ENCODE measurements around the gene ITGA3.
"Not testable (repeated sequence)": the region's sequence is repeated elsewhere in the genome, so short reads cannot be mapped to it uniquely, and the experiment has no call there.

DNA sequence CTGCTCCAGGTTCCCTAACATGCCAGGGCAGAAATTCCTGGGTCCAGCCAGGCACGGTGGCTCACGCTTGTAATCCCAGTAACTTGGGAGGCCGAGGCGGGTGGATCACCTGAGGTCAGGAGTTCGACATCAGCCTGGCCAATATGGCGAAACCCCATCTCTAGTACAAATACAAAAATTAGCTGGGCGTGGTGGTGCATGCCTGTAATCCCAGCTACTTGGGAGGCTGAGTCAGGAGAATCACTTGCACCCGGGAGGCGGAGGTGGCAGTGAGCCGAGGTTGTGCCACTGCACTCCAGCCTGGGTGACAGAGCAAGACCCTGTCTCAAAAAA, 5.8 kb downstream of the ITGA3 start:
- TF ChIP-seq, protein P1, sequence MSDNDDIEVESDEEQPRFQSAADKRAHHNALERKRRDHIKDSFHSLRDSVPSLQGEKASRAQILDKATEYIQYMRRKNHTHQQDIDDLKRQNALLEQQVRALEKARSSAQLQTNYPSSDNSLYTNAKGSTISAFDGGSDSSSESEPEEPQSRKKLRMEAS (IDR thresholded peaks at IDR 0.05; ENCODE audit: low read depth, low read length), result not testable (repeated sequence)
- not testable (repeated sequence) for TF ChIP-seq MYC (IDR thresholded peaks at IDR 0.05; ENCODE audit: low read depth, low read length)
- TF ChIP-seq, protein P2, sequence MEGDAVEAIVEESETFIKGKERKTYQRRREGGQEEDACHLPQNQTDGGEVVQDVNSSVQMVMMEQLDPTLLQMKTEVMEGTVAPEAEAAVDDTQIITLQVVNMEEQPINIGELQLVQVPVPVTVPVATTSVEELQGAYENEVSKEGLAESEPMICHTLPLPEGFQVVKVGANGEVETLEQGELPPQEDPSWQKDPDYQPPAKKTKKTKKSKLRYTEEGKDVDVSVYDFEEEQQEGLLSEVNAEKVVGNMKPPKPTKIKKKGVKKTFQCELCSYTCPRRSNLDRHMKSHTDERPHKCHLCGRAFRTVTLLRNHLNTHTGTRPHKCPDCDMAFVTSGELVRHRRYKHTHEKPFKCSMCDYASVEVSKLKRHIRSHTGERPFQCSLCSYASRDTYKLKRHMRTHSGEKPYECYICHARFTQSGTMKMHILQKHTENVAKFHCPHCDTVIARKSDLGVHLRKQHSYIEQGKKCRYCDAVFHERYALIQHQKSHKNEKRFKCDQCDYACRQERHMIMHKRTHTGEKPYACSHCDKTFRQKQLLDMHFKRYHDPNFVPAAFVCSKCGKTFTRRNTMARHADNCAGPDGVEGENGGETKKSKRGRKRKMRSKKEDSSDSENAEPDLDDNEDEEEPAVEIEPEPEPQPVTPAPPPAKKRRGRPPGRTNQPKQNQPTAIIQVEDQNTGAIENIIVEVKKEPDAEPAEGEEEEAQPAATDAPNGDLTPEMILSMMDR (IDR thresholded peaks at IDR 0.05; ENCODE audit: low read depth, low read length), result not testable (repeated sequence)

Measured in NB4 (cell line).